DLD1 (cell line): ENCODE results near the gene ASMTL.
"Not testable (repeated sequence)": the region's sequence is repeated elsewhere in the genome, so short reads cannot be mapped to it uniquely, and the experiment has no call there.

Source experiments
- in situ Hi-C: cut with HindIII; loops from 2 replicates; pipeline ENCODE4 v1.10.0; 2017; ENCODE audit warnings: low sequenced_read_pairs

The ASMTL gene

DNA sequence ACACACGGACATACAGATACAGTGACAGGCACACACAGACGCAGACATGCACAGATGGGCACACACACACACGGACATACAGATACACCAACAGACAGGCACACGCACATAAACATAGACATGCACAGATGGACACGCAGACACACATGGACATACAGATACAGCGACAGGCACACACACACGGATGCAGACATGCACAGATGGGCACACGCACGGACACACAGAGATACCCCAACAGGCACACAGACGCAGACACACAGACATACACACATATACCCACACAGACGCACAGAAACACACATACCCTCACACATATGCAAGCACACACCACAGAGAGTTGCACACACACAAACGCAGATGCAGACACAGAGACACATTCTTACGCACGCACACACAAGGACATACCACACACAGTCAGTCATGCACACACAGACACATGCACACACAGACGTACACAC lies 36.4 kb downstream of the ASMTL start:
- in situ Hi-C loops: no loop called here

DNA sequence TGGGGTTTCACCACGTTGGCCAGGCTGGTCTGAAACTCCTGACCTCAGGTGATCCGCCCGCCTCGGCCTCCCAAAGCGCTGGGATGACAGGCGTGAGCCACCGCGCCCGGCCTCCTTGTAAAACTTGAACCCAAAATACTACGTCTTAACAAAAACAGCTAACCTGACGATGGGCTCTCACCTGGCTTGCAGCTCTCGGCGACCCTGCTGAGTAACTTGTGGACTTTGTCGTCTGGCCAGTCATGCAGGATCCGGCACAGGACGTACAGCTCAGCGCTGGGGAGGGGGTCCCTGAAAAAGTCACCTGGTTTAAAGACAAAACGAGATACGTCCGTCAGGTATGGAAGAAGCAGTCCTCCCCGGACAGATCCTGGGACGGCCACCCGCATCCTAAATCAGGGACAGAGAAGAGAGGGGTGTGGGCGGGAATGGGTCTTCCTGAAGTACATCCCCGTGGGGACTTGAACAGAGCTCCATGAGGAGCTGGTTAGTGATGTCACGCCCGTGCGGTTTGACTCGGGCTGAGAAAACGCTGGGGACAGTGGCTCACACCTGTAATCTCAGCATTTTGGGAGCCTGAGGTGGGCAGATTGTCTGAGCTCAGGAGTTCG lies 40.1 kb downstream of the ASMTL start:
- in situ Hi-C loops: no loop called here

DNA sequence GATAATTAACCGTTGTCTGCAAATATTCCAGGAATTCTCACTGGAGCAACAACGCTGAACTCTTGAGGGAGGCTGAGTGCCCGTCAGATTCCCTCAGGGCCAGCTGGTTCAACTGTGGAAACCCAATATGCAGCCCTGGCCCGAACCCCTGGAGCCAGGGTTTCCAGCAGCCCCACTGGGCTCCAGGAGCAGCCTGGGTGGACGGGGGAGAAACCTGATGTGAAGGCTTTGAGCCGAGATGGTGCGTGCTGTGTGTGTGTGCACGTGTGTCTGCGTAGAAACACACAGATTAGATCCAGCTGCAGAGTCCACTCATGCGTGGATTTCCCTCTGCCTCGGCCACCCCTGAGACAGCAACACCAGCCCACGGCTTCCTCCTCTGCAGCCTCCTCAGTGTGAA lies 41.4 kb downstream of the ASMTL start:
- in situ Hi-C loops: no loop called here

DNA sequence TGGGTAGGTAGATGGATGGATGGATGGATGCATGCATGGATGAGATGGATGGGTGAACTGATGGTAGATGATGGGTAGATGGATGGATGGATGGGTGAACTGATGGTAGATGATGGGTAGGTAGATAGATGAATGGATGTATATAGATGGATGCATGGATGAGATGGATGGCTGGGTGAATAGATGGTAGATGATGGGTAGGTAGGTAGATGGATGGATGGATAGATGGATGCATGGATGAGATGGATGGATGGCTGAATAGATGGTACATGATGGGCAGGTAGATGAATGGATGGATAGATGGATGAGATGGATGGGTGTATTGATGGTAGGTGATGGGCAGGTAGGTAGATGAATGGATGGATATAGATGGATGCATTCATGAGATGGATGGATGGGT lies 45.7 kb downstream of the ASMTL start:
- in situ Hi-C loops: no loop called here

DNA sequence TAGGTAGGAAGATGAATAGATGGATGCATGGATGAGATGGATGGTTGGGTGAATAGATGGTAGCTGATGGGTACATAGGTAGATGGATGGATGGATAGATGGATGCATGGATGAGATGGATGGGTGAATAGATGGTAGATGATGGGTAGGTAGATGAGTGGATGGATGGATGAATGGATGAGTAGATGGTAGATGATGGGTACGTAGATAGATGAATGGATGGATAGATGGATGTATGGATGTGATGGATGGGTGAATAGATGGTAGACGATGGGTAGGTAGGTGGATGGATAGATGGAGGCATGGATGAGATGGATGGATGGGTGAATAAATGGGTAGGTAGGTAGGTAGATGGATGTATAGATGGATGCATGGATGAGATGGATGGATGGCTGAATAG lies 46.9 kb downstream of the ASMTL start:
- in situ Hi-C loops: not testable (repeated sequence)

DNA sequence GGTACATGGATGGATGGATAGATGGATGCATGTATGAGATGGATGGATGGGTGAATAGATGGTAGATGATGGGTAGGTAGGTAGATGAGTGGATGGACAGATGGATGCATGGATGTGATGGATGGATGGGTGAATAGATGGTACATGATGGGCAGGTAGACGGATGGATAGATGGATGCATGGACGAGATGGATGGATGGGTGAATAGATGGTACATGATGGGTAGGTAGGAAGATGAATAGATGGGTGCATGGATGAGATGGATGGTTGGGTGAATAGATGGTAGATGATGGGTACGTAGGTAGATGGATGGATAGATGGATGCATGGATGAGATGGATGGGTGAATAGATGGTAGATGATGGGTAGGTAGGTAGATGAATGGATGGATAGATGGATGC lies 48.8 kb downstream of the ASMTL start:
- in situ Hi-C loops: not testable (repeated sequence)

DNA sequence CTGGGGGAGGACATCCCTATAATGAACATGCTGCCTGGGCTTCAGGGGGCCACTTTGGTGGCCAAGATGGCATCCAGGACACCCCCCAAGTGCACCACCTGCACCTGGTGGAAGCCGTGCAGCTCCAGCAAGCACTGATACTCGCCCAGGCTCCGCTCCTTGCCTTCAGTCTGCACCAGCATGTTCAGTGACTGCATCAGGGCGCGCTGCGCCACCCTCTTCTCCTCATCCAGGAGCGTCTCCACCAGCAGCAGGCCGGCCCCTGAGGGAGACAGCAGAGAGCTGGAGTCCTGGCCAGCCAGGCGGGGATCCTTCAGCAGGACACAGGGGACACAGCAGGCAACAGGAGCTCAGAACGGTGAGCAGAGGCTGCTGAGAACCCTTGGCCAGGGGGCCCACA lies 49.5 kb downstream of the ASMTL start:
- in situ Hi-C loops: no loop called here

DNA sequence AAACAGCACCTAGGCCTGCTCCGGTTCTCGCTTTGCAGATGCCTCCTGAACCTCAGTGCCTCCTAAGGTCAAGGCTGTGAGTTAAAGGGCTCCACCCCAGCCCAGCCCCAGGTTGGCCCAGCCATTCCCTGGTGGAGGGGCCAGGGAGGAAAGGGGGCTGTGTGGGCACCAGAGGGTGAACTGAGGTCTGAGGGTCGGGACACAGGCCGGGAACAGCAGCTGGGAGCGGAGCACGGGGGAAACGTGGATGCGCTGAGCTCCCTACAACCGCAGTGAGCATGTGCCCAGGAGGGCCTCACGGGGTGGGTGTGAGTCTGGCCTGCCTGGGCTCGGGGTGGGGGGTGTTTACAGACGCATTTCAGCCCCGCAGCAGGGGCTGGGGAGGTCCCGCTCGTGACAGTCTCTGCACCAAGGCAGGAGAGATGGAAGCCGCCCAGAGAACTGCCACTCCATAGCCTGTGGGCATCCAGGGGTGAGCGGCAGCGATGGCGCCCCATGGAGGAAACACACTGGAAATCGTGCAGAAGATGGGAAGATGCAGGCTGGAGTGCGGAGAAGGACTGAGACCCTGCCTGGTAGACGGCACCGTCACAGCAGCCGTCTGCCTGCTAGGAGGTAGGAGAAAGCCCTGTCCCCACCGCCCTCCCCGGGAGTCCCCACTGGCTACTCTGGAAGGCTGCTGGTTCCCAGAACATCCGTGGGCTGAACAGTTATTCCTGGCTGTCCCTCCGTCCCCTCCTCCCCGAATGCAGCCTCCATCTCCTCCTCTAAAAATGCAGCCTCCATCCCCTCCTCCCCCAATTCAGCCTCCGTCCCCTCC lies 50.9 kb downstream of the ASMTL start:
- in situ Hi-C loops: no loop called here

DNA sequence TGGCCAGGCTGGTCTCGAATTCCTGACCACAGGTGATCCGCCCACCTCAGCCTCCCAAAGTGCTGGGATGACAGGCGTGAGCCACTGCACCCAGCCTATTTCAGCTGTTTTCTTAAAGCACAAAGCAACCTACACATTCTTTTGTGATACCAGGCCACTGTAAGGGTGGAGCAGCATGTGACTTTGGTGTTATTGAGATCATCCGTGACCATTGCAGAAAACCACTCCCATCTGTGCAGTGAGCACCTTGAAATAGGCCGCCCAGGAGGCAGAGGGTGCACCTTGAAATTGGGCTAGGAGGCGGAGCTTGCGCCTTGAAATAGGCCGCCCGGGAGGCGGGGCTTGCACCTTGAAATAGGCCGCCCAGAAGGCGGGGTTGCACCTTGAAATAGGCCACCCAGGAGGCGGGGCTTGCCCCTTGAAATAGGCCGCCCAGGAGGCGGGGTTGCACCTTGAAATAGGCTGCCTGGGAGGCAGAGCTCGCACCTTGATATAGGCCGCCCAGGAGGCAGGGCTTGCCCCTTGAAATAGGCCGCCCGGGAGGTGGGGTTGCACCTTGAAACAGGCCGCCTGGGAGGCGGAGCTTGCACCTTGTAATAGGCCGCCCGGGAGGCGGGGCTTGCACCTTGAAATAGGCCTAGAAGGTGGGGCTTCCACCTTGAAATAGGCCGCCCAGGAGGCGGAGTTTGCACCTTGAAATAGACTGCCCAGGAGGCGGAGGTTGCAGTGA lies 51.8 kb downstream of the ASMTL start:
- in situ Hi-C loops: no loop called here

DNA sequence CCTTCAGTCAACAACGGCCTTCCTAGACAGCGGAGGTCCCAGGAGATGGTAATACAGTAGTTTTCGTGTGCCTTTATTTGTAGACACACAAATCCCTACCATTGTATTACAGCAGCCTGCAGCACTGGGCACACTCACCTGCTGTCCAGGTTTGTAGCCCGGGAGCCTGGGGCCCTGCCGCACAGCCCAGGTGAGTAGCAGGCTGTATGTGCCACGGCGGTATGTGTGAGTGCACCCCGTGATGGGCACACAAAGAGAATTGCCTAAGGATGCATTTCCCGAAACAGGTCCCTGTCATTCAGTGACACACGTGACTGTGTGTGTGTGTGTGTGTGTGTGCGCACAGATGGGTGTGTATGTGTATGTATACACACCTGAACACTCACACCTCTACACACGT lies 52.7 kb downstream of the ASMTL start:
- in situ Hi-C loops: no loop called here

DNA sequence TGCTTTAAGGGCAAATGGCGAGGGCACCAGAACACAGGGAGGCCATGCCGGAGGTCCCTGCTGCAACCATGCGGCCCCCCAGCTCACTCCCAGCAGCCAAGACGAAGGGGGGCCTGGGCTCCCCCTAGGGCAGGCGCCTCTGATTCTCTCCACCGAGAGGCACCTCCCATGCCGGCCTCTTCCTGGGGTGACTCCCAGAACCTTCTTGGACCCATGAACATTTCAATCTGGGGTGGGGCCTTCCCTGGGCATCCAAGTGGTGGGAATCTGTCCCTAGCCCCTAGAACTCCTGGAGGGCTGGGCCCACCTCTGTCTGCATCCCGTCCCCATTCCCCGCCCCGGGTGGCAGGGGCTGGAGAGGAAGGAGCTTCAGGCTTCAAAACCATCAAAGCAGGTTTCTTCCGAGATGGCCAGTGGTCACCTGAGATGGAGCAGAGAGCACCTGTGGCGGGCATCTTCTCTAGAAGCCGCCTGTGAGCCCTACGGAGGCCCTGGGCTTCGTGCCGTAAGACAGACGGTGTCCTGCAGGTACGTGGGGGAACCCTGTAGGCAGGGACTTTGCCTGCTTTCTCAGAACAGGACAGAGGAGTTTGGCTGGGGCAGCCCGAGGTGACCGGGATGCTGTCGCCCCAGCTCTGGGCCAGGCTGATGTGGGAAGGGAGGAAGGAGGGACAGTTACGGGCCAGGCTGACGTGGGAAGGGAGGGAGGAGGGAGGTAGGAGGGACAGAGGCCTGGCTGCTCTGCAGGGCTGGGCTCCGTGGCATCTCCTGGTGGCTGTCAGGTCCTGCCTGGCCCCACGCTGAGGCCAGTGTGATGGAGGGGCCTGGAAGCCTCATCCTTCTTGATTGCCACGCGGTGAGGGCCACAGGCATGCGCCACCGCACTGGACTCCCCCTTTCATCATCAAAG lies 54.0 kb downstream of the ASMTL start:
- in situ Hi-C loops: no loop called here

DNA sequence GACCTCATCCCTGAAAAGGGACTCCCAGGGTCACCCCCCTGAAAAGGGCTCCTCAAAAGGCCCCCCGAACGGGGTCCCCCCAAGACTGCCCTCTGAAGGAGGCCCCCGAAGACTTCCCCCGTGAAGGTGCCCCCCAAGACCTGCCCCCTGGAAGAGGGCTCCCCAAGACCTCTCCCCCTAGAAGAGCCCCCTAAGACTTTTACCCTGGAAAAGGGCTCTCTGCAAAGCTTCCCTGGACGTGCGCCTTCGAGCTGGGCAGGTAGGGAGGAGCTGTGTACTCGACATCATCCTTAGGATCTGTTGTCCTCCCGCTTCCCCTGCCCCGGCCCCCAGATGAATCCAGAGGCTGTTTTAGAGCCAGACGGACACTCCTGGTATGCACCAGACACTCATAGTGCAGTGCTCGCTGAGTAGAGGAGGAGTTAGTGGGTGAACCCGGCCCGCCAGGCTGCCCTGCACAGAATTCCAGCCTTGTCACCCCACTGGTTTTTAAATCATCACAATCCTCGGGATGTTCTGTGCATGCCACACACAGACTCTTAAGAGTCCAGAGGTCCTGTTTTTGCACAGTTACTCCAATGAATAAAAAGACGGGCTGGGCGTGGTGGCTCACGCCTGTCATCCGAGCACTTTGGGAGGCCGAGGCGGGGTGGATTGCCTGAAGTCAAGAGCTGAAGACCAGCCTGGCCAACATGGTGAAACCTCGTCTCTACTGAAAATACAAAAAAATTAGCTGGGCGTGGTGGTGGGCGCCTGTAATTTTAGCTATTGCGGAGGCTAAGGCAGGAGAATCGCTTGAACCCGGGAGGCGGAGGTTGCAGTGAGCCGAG lies 55.1 kb downstream of the ASMTL start:
- in situ Hi-C loops: no loop called here

DNA sequence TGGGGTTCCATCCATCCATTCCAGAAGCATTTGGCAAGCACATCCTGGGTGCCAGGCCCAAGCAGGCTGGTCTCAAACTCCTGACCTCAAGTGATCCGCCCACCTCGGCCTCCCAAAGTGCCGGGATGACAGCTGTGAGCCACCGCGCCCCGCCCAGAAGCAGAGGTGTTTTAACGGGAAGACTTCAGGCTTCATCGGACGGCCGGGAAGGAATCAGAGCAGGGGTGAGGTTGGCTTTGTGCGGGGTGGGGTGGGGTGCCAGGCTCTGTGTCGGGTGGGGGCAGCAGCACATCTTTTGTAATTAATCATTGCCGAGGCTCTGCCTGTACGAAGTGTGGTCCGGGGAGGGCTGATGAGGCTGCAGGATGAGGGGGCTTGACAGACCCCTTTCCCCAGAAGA lies 55.7 kb downstream of the ASMTL start:
- in situ Hi-C loops: no loop called here

DNA sequence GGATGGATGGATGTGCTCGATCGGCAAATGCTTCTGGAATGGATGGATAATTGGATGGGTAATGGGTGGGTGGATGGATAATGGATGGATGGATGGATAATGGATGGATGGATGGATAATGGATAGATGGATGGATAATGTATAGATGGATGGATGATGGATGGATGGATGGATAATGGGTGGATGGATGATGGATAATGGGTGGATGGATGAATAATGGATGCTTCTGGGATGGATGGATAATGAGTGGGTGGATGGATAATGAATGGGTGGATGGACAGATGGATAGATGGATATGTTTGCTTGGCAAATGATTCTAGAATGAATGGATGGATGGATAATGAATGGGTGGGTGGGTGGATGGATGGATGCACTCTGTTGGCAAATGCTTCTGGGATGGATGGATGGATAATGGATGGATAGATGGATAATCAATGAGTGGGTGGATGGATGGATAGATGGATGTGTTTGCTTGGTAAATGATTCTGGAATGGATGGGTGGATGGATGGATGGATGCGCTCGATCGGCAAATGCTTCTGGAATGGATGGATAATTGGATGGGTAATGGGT lies 57.0 kb downstream of the ASMTL start:
- in situ Hi-C loops: no loop called here

DNA sequence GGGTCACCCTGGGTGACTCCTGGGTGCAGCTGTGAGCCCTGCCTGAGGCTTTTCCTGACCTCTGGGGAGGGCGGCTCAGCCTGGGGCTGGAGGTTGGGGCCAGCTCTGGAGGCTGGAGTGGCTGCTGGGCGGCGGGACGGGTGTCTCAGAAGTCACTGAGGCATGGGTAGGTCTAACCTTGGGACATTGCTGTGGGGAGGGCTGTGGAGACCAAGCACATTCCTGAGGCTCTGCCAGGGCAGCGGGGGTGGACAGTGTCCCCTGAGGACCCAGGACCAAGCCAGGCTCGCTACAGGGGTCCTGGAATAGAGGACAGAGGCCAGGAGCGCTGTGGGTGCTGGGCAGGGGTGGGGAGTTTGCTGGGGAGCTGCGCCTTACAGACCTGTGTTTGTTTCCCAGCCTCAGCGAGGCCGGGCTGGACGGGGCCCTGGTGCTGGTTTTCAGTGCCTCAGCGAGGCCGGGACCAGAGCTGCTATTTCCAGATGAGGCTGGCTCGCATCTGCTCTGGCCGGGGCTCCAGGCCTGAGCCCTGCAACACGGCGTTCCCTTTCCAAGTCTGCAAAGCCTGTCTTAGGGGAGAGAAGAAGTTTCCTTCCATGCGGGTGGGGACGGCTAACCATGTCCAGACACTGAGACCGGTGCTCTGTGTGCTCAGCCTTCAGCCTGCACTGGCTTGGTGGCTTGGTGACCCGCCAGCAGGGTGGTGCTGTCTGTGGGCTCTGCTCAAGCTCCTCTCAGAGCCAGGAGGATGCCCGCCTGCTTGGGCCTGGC lies 57.8 kb downstream of the ASMTL start:
- in situ Hi-C loops: no loop called here

DNA sequence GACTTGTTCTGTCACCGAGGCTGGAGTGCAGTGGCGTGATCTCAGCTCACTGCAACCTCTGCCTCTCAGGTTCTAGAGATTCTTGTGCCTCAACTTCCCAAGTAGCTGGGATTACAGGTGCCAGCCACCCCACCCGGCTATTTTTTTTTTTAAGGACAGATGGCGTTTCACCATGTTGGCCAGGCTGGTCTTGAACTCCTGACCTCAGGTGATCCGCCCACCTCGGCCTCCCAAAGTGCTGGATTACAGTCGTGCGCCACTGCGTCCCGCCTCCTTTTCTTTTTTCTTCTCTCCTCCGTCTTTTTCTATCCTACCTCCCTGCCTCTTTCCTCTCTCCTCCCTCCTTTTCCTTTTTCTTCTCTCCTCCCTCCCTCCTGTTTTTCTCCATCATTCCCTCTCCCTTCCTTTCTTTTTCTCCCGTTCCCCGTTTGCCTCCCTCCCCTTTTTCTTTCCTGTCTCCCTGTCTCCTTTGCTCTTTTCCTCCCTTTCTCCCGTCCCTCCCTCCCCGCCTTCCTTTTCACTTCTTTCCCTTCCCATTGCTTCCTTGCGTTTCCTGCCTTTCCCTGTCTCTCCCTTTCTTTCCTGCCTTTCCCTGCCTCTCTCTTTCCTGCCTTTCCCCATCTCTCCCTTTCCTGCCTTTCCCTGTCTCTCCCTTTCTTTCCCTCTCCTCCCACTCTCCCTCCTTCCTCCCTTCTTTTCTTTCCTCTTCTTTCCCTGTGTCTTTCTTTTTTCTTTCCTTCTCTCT lies 58.7 kb downstream of the ASMTL start:
- in situ Hi-C loops: no loop called here

DNA sequence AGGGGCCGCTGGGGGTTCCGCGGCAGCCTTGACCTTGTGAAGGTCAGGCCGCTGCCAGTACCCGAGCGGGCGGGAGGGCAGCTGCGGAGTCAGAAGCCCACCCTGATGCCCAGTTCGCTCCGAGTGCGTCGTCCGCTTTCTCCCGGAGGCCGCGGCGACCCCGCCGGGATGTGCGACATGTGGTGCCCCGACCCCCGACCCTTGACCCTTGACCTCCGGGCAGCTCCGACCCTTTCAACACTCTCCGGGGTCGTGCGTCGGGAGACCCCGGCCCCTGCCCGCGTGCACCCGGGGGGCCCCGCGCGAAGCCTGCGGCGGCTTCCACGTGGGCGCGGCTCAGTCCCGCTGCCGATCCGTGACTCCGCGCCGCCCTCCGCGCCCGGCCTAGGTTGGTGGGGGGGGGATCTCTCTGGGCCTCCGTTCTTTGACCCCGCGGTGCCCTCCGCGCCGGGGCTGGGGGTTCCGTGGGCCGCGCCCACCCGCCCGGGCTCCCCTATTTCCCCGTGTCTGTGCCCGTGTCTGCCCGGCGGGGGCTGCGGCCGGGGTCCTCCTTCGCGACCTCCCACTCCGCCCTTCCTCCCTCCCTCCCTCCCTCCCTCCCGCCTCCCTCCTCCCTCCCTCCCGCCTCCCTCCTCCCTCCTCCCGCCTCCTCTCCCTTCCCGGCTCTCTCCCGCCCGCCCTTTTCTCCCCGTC lies 60.2 kb downstream of the ASMTL start:
- in situ Hi-C loops: no loop called here
